ENCODE results near the gene ABITRAM. TPM values are rescaled to one million over a fixed set of nuclear protein-coding genes. Genes with fewer than 3 reads are reported as not detected.

ABITRAM gene
- total and polyA plus RNA-seq, 2 of the 13 experiments (the other 11 are each of a cell fraction or from before 2014, with no cell fraction given), result 10.2 to 21.6 TPM

DNA sequence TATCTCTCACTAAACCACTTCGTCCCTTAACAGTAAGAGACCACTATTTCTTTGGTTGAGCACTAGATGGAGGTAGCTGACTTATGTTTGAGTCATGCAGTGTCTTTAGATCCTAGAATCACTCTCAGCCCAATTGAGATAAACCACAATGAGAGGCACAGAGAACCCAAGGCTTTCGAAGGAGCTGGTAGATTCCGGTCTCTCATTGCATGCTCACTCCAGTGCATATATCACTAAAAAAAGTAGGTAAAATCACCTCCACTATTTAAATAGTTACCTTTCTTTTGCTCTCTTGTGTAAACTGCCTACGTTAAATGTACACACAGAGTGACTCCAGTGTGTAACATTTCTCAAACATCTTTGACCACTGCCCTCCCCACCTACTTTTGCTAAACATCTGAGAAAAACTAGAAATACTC lies 44.5 kb upstream of the ABITRAM start (continued):
- TF ChIP-seq ZNF589 (CRISPR knock-in tag; conservative IDR thresholded peaks at IDR 0.05), result no peak
- no peak for TF ChIP-seq TMF1 (CRISPR knock-in tag; IDR thresholded peaks at IDR 0.05; ENCODE audit: low read depth)
- no peak for TF ChIP-seq CAMTA2 (CRISPR knock-in tag; IDR thresholded peaks at IDR 0.05; ENCODE audit: borderline replicate concordance)
- no peak for TF ChIP-seq ZNF567 (CRISPR knock-in tag; IDR thresholded peaks at IDR 0.05; ENCODE audit: borderline replicate concordance)
- TF ChIP-seq ZNF776 (CRISPR knock-in tag; IDR thresholded peaks at IDR 0.05), result no peak
- TF ChIP-seq, protein P1, sequence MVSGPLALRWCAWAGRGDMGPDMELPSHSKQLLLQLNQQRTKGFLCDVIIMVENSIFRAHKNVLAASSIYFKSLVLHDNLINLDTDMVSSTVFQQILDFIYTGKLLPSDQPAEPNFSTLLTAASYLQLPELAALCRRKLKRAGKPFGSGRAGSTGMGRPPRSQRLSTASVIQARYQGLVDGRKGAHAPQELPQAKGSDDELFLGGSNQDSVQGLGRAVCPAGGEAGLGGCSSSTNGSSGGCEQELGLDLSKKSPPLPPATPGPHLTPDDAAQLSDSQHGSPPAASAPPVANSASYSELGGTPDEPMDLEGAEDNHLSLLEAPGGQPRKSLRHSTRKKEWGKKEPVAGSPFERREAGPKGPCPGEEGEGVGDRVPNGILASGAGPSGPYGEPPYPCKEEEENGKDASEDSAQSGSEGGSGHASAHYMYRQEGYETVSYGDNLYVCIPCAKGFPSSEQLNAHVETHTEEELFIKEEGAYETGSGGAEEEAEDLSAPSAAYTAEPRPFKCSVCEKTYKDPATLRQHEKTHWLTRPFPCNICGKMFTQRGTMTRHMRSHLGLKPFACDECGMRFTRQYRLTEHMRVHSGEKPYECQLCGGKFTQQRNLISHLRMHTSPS (CRISPR knock-in tag; IDR thresholded peaks at IDR 0.05; ENCODE audit: low read depth), result no peak
- no peak for TF ChIP-seq ZNF460 (CRISPR knock-in tag; IDR thresholded peaks at IDR 0.05; ENCODE audit: borderline replicate concordance)
- no peak for TF ChIP-seq ZNF225 (CRISPR knock-in tag; IDR thresholded peaks at IDR 0.05)
- TF ChIP-seq, protein P2, sequence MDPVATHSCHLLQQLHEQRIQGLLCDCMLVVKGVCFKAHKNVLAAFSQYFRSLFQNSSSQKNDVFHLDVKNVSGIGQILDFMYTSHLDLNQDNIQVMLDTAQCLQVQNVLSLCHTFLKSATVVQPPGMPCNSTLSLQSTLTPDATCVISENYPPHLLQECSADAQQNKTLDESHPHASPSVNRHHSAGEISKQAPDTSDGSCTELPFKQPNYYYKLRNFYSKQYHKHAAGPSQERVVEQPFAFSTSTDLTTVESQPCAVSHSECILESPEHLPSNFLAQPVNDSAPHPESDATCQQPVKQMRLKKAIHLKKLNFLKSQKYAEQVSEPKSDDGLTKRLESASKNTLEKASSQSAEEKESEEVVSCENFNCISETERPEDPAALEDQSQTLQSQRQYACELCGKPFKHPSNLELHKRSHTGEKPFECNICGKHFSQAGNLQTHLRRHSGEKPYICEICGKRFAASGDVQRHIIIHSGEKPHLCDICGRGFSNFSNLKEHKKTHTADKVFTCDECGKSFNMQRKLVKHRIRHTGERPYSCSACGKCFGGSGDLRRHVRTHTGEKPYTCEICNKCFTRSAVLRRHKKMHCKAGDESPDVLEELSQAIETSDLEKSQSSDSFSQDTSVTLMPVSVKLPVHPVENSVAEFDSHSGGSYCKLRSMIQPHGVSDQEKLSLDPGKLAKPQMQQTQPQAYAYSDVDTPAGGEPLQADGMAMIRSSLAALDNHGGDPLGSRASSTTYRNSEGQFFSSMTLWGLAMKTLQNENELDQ (CRISPR knock-in tag; IDR thresholded peaks at IDR 0.05; ENCODE audit: borderline replicate concordance), result no peak
- TF ChIP-seq, protein P3, sequence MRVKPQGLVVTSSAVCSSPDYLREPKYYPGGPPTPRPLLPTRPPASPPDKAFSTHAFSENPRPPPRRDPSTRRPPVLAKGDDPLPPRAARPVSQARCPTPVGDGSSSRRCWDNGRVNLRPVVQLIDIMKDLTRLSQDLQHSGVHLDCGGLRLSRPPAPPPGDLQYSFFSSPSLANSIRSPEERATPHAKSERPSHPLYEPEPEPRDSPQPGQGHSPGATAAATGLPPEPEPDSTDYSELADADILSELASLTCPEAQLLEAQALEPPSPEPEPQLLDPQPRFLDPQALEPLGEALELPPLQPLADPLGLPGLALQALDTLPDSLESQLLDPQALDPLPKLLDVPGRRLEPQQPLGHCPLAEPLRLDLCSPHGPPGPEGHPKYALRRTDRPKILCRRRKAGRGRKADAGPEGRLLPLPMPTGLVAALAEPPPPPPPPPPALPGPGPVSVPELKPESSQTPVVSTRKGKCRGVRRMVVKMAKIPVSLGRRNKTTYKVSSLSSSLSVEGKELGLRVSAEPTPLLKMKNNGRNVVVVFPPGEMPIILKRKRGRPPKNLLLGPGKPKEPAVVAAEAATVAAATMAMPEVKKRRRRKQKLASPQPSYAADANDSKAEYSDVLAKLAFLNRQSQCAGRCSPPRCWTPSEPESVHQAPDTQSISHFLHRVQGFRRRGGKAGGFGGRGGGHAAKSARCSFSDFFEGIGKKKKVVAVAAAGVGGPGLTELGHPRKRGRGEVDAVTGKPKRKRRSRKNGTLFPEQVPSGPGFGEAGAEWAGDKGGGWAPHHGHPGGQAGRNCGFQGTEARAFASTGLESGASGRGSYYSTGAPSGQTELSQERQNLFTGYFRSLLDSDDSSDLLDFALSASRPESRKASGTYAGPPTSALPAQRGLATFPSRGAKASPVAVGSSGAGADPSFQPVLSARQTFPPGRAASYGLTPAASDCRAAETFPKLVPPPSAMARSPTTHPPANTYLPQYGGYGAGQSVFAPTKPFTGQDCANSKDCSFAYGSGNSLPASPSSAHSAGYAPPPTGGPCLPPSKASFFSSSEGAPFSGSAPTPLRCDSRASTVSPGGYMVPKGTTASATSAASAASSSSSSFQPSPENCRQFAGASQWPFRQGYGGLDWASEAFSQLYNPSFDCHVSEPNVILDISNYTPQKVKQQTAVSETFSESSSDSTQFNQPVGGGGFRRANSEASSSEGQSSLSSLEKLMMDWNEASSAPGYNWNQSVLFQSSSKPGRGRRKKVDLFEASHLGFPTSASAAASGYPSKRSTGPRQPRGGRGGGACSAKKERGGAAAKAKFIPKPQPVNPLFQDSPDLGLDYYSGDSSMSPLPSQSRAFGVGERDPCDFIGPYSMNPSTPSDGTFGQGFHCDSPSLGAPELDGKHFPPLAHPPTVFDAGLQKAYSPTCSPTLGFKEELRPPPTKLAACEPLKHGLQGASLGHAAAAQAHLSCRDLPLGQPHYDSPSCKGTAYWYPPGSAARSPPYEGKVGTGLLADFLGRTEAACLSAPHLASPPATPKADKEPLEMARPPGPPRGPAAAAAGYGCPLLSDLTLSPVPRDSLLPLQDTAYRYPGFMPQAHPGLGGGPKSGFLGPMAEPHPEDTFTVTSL (CRISPR knock-in tag; IDR thresholded peaks at IDR 0.05; ENCODE audit: borderline replicate concordance), result peak; percentile 46; the same call in 1 of the 2 replicates
- TF ChIP-seq PPARG (CRISPR knock-in tag; conservative IDR thresholded peaks at IDR 0.05), result no peak
- TF ChIP-seq PITX1 (CRISPR knock-in tag; IDR thresholded peaks at IDR 0.05), result no peak
- TF ChIP-seq, protein P4, sequence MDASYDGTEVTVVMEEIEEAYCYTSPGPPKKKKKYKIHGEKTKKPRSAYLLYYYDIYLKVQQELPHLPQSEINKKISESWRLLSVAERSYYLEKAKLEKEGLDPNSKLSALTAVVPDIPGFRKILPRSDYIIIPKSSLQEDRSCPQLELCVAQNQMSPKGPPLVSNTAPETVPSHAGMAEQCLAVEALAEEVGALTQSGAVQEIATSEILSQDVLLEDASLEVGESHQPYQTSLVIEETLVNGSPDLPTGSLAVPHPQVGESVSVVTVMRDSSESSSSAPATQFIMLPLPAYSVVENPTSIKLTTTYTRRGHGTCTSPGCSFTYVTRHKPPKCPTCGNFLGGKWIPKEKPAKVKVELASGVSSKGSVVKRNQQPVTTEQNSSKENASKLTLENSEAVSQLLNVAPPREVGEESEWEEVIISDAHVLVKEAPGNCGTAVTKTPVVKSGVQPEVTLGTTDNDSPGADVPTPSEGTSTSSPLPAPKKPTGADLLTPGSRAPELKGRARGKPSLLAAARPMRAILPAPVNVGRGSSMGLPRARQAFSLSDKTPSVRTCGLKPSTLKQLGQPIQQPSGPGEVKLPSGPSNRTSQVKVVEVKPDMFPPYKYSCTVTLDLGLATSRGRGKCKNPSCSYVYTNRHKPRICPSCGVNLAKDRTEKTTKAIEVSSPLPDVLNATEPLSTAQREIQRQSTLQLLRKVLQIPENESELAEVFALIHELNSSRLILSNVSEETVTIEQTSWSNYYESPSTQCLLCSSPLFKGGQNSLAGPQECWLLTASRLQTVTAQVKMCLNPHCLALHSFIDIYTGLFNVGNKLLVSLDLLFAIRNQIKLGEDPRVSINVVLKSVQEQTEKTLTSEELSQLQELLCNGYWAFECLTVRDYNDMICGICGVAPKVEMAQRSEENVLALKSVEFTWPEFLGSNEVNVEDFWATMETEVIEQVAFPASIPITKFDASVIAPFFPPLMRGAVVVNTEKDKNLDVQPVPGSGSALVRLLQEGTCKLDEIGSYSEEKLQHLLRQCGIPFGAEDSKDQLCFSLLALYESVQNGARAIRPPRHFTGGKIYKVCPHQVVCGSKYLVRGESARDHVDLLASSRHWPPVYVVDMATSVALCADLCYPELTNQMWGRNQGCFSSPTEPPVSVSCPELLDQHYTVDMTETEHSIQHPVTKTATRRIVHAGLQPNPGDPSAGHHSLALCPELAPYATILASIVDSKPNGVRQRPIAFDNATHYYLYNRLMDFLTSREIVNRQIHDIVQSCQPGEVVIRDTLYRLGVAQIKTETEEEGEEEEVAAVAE (CRISPR knock-in tag; IDR thresholded peaks at IDR 0.05; ENCODE audit: borderline replicate concordance), result no peak
- peak; percentile 57; the same call in 1 of the 2 replicates for TF ChIP-seq RXRB (CRISPR knock-in tag; IDR thresholded peaks at IDR 0.05; ENCODE audit: borderline replicate concordance)
- TF ChIP-seq GZF1 (CRISPR knock-in tag; IDR thresholded peaks at IDR 0.05), result no peak
- TF ChIP-seq HNF4A (CRISPR knock-in tag; IDR thresholded peaks at IDR 0.05), result peak; percentile 28; the same call in 1 of the 2 replicates
